SK-N-SH (cell line): ENCODE results near the gene NFX1. TPM values are rescaled to one million over a fixed set of nuclear protein-coding genes. Genes with fewer than 3 reads are reported as not detected.

Experiments
- CTCF ChIA-PET: fragments of 300-600, 350-600 bp; formaldehyde crosslinking; extraction: SDS; loops from one replicate; lab custom pipeline; 2021; lab: Yijun Ruan, JAX
- POLR2A ChIA-PET: fragments of 350-600 bp; sonication (Branson Sonifier 250); formaldehyde crosslinking; extraction: SDS; loops from one replicate; lab custom pipeline; 2020; ENCODE audit warnings: antibody characterized with exemption, inconsistent platforms; lab: Yijun Ruan, JAX
- DNase-seq: peaks from one replicate; pipeline ENCODE4 v3.0.0; 2012
- H2AFZ ChIP-seq: fragments of 200-600 bp; sonication (generic); 2 replicates; pipeline ENCODE4 v1.8.1; 2016; ENCODE audit warnings: antibody characterized with exemption, mild to moderate bottlenecking, low read depth
- H3F3A ChIP-seq: fragments of 200-600 bp; sonication (generic); replicated peaks from 2 replicates; pipeline ENCODE3; 2016; ENCODE audit warnings: antibody characterized with exemption, mild to moderate bottlenecking; ENCODE audit not compliant: insufficient read depth
- H3K27ac ChIP-seq, 2 experiments: fragments of 200-500 bp in 1 of 2; fragments of 200-600 bp in 1 of 2; sonication (Bioruptor generic) in 1 of 2; sonication (generic), shearing (Covaris generic) in 1 of 2; 2 replicates each; pipeline versions ENCODE4 v1.5.1 to v1.6.1; 2014 to 2016; ENCODE audit warnings: low read depth in 2 of 2, inconsistent platforms in 1 of 2, low read length in 1 of 2, mild to moderate bottlenecking in 1 of 2, mixed read lengths in 1 of 2
- H3K27me3 ChIP-seq: fragments of 200-600 bp; sonication (generic), shearing (Covaris generic); 2 replicates; pipeline ENCODE4 v1.6.1; 2016; ENCODE audit warnings: mixed run types; ENCODE audit not compliant: insufficient read depth
- H3K36me3 ChIP-seq, 2 experiments: fragments of 200-500 bp in 1 of 2; fragments of 200-600 bp in 1 of 2; sonication (Bioruptor generic) in 1 of 2; sonication (generic) in 1 of 2; replicated peaks in 1 of 2; 2 replicates each; pipeline versions ENCODE3 to v1.5.1; 2014 to 2016; ENCODE audit warnings: low read length in 1 of 2, mild to moderate bottlenecking in 1 of 2; ENCODE audit not compliant: insufficient read depth in 2 of 2, control insufficient read depth in 1 of 2
- H3K4me1 ChIP-seq, 2 experiments: fragments of 200-500 bp in 1 of 2; fragments of 200-600 bp in 1 of 2; sonication (Bioruptor generic) in 1 of 2; sonication (generic), shearing (Covaris generic) in 1 of 2; 2 replicates each; pipeline versions ENCODE4 v1.5.1 to v1.6.1; 2014 to 2016; ENCODE audit warnings: low read depth in 1 of 2, low read length in 1 of 2, mixed run types in 1 of 2; ENCODE audit not compliant: insufficient read depth in 2 of 2, control insufficient read depth in 1 of 2
- H3K4me2 ChIP-seq: fragments of 200-600 bp; sonication (generic), shearing (Covaris generic); 2 replicates; pipeline ENCODE4 v1.6.1; 2017; ENCODE audit warnings: mixed run types
- H3K4me3 ChIP-seq, 2 experiments: fragments of 200-500 bp in 1 of 2; fragments of 200-600 bp in 1 of 2; sonication (Bioruptor generic) in 1 of 2; sonication (generic), shearing (Covaris generic) in 1 of 2; 2 replicates each; pipeline versions ENCODE4 v1.5.1 to v1.8.1; 2014 to 2016; ENCODE audit warnings: low read depth in 2 of 2, inconsistent platforms in 1 of 2, low read length in 1 of 2, mild to moderate bottlenecking in 1 of 2, mixed read lengths in 1 of 2, moderate library complexity in 1 of 2
- H3K79me2 ChIP-seq: fragments of 200-600 bp; sonication (generic); 2 replicates; pipeline ENCODE4 v1.8.1; 2017; ENCODE audit warnings: mild to moderate bottlenecking; ENCODE audit not compliant: insufficient read depth
- H3K9ac ChIP-seq: fragments of 200-600 bp; sonication (generic); 2 replicates; pipeline ENCODE4 v1.6.1; 2017; ENCODE audit warnings: mixed run types
- H3K9me2 ChIP-seq: fragments of 200-600 bp; sonication (generic); 2 replicates; pipeline ENCODE4 v1.6.1; 2017; ENCODE audit warnings: mixed run types
- H3K9me3 ChIP-seq: fragments of 200-600 bp; sonication (generic); 2 replicates; pipeline ENCODE4 v1.6.1; 2017; ENCODE audit warnings: mixed run types, mild to moderate bottlenecking, moderate library complexity
- H4K20me1 ChIP-seq: fragments of 200-600 bp; sonication (generic); 2 replicates; pipeline ENCODE4 v1.6.1; 2017; ENCODE audit warnings: mild to moderate bottlenecking, mixed run types; ENCODE audit not compliant: insufficient read depth
- CHD2 ChIP-seq: fragments of 150-350 bp; IDR thresholded peaks from 2 replicates; pipeline ENCODE4 v1.6.1; 2018; ENCODE audit warnings: low read length; ENCODE audit not compliant: partially characterized antibody
- EZH2phosphoT487 ChIP-seq: fragments of 200-600 bp; sonication (generic); IDR thresholded peaks from 2 replicates; pipeline ENCODE4 v1.6.1; 2017; ENCODE audit warnings: low read depth, mixed run types, mild to moderate bottlenecking, antibody characterized with exemption, moderate library complexity, borderline replicate concordance
- JUND ChIP-seq: IDR thresholded peaks from 2 replicates; pipeline ENCODE4 v1.4.0; 2012
- RAD21 ChIP-seq: IDR thresholded peaks from 2 replicates; pipeline ENCODE4 v1.6.1; 2012; ENCODE audit warnings: mild to moderate bottlenecking, low read length
- RCOR1 ChIP-seq: fragments of 150-350 bp; IDR thresholded peaks from 2 replicates; pipeline ENCODE4 v1.6.1; 2017; ENCODE audit warnings: antibody characterized with exemption, low read length
- RFX5 ChIP-seq: IDR thresholded peaks from 2 replicates; pipeline ENCODE4 v1.6.1; 2012; ENCODE audit warnings: mild to moderate bottlenecking, improper control_type of control experiment, low read length
- SMC3 ChIP-seq: IDR thresholded peaks from 2 replicates; pipeline ENCODE4 v1.6.1; 2012; ENCODE audit warnings: low read depth, low read length, improper control_type of control experiment
- WGBS: methylation state at CpG from one replicate; pipeline ENCODE4 v1.1.6; 2017; ENCODE audit warnings: low lambda C conversion rate; 5-methylcytosine and 5-hydroxymethylcytosine counted together
- polyA plus RNA-seq, 3 experiments: library from polyadenylated mRNA; depleted of rRNA; stranded (reverse); fragments of >200 nt; gene quantifications; 2 replicates each; pipeline ENCODE4 v1.2.3, GENCODE V29; 2012
- TF ChIP-seq, protein P1 (sequence below): fragments of 200-600 bp; sonication (generic); IDR thresholded peaks from 2 replicates; pipeline ENCODE4 v1.6.1; 2017; ENCODE audit warnings: antibody characterized with exemption, mild to moderate bottlenecking, moderate library complexity
- TF ChIP-seq, protein P2 (sequence below): IDR thresholded peaks from 2 replicates; pipeline ENCODE4 v1.6.1; 2012; ENCODE audit warnings: mild to moderate bottlenecking, low read depth, low read length, moderate library complexity
- TF ChIP-seq, protein P3 (sequence below): IDR thresholded peaks from 2 replicates; pipeline ENCODE4 v1.4.0; 2012; ENCODE audit warnings: low read depth

Gene NFX1
- polyA plus RNA-seq, 1 of the 3 experiments (the other 2 are of a cell fraction) = 19.6 TPM

DNA sequence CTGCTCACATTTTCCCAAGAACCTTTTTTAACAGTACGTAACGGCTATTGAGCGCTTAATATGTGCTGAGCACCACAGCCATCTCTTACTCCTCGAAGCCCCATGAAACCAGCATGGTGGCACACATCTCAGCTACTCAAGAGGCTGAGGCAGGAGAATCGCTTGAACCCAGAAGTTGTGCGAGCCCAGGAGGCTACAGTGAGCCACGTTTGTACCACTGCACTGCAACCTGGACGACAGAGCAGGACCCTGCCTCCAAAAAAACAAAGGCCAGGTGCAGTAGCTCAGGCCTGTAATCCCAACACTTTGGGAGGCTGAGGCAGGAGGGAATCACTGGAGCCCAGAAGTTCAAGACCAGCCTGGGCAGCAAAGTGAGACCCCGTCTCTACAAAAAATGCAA, 83.9 kb downstream of the NFX1 start:
- no peaks in the 10 kb centered on the region for H4K20me1 ChIP-seq
- no peaks in the 10 kb centered on the region for H3K9me3 ChIP-seq
- no peaks in the 10 kb centered on the region for H3K9me2 ChIP-seq
- DNase-seq = no peak
- H3K4me1 ChIP-seq = peaks cover 0 to 6% of the 10 kb centered on the region in 2 experiments; a peak in 1 of 4 replicates
- H3F3A ChIP-seq = peaks cover 4% of the 10 kb centered on the region
- 65% methylated on average over 9 of the region's 9 CpGs for WGBS
- TF ChIP-seq RFX5 (no peak), EZH2phosphoT487 (no peak), JUND (no peak)
- no peak overlapping the region for H3K4me3 ChIP-seq
- no peak overlapping the region for H3K27ac ChIP-seq
- no peak overlapping the region for H3K4me2 ChIP-seq
- no peak overlapping the region for H3K9ac ChIP-seq
- H2AFZ ChIP-seq = no peak overlapping the region
- ChIA-PET CTCF (interaction anchor here (0.6 to 8.0 kb wide), 27 partner anchors 9 to 317 kb away, joined by 3 to 103 read pairs (median 9); partner anchors contain the start of genes ANKRD18B, AQP3, B4GALT1 and NOL6), POLR2A (no interaction called here)
- no peaks in the 10 kb centered on the region for H3K27me3 ChIP-seq
- H3K36me3 ChIP-seq = peaks cover 17 to 24% of the 10 kb centered on the region in 2 experiments
- H3K79me2 ChIP-seq = no peaks in the 10 kb centered on the region

DNA sequence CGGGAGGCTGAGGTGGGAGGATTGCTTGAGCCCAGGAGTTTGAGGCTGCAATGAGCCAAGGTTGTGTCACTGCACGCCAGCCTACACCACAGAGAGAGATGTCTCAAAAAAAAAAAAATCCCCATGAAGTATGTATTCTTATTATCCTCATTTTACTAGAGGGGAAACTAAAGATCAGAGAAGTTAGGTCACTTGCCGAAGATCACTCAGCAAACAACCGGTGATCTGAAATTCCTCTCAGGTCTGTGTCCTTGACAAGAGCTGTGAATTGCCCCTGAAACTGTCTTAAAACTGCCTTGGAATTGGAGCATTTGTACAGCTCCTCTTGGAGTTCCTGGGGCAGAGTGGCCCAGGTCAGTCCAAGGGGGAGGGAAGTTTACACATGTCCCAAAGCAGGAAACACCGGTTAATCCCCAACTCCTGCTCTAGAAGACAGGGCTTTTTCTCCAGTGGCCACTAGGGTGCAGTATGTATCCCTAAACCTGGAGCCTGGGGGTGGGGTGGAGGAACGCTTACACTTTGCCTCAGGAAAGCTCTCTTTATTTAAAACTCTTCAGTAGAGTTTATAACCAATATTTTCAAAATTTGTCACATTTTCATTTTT, 84.4 kb downstream of the NFX1 start:
- Histone ChIP-seq H2AFZ (no peak overlapping the region), H3K4me3 (peak overlapping the region in 1 of 2 experiments; percentile 33; a peak in 1 of 4 replicates)

More for the DNA sequence above, 84.4 kb downstream of the NFX1 start:
- 73% methylated on average over 6 of the region's 6 CpGs for WGBS
- Histone ChIP-seq H4K20me1 (no peaks in the 10 kb centered on the region), H3K4me2 (no peak overlapping the region), H3K9me2 (no peaks in the 10 kb centered on the region), H3K79me2 (no peaks in the 10 kb centered on the region), H3K9me3 (no peaks in the 10 kb centered on the region), H3K4me1 (peaks cover 0 to 6% of the 10 kb centered on the region in 2 experiments; a peak in 1 of 4 replicates), H3K27me3 (no peaks in the 10 kb centered on the region), H3K36me3 (peaks cover 12 to 19% of the 10 kb centered on the region in 2 experiments), H3K27ac (no peak overlapping the region), H3F3A (peaks cover 4% of the 10 kb centered on the region), H3K9ac (no peak overlapping the region)
- peak; percentile 84 for DNase-seq
- CTCF ChIA-PET = interaction anchor here (0.6 to 8.0 kb wide), 38 partner anchors 8 to 404 kb away, joined by 3 to 103 read pairs (median 6); partner anchors contain the start of genes ANKRD18B, AQP3, B4GALT1 and NOL6
- TF ChIP-seq, protein P1, sequence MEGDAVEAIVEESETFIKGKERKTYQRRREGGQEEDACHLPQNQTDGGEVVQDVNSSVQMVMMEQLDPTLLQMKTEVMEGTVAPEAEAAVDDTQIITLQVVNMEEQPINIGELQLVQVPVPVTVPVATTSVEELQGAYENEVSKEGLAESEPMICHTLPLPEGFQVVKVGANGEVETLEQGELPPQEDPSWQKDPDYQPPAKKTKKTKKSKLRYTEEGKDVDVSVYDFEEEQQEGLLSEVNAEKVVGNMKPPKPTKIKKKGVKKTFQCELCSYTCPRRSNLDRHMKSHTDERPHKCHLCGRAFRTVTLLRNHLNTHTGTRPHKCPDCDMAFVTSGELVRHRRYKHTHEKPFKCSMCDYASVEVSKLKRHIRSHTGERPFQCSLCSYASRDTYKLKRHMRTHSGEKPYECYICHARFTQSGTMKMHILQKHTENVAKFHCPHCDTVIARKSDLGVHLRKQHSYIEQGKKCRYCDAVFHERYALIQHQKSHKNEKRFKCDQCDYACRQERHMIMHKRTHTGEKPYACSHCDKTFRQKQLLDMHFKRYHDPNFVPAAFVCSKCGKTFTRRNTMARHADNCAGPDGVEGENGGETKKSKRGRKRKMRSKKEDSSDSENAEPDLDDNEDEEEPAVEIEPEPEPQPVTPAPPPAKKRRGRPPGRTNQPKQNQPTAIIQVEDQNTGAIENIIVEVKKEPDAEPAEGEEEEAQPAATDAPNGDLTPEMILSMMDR = peak; percentile 93
- TF ChIP-seq, protein P2, sequence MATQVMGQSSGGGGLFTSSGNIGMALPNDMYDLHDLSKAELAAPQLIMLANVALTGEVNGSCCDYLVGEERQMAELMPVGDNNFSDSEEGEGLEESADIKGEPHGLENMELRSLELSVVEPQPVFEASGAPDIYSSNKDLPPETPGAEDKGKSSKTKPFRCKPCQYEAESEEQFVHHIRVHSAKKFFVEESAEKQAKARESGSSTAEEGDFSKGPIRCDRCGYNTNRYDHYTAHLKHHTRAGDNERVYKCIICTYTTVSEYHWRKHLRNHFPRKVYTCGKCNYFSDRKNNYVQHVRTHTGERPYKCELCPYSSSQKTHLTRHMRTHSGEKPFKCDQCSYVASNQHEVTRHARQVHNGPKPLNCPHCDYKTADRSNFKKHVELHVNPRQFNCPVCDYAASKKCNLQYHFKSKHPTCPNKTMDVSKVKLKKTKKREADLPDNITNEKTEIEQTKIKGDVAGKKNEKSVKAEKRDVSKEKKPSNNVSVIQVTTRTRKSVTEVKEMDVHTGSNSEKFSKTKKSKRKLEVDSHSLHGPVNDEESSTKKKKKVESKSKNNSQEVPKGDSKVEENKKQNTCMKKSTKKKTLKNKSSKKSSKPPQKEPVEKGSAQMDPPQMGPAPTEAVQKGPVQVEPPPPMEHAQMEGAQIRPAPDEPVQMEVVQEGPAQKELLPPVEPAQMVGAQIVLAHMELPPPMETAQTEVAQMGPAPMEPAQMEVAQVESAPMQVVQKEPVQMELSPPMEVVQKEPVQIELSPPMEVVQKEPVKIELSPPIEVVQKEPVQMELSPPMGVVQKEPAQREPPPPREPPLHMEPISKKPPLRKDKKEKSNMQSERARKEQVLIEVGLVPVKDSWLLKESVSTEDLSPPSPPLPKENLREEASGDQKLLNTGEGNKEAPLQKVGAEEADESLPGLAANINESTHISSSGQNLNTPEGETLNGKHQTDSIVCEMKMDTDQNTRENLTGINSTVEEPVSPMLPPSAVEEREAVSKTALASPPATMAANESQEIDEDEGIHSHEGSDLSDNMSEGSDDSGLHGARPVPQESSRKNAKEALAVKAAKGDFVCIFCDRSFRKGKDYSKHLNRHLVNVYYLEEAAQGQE = no peak
- TF ChIP-seq RAD21 (peak; percentile 79), SMC3 (peak; percentile 73), CHD2 (peak; percentile 78), RCOR1 (0 out of 2 replicates have a peak, but pooled peaks have one; percentile 26)
- TF ChIP-seq, protein P3, sequence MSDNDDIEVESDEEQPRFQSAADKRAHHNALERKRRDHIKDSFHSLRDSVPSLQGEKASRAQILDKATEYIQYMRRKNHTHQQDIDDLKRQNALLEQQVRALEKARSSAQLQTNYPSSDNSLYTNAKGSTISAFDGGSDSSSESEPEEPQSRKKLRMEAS = no peak
- POLR2A ChIA-PET = no interaction called here
